ENCODE results near the gene NEMP1. TPM values are rescaled to one million over a fixed set of nuclear protein-coding genes. Genes with fewer than 3 reads are reported as not detected.

NEMP1 gene
- polyA plus RNA-seq, 1 donor (not counting 4 experiments of a cell fraction or from before 2014, with no cell fraction given) = 18.6 TPM

- Histone ChIP-seq H3K79me2 (ENCODE audit: control insufficient read depth, insufficient read depth, low read length) (no peaks in the 10 kb centered on the region), H4K20me1 (ENCODE audit: control insufficient read depth, extremely low read depth, insufficient read depth, low read length) (no peaks in the 10 kb centered on the region), H3K9ac (ENCODE audit: control insufficient read depth, extremely low read depth, insufficient read depth, low read length) (no peak overlapping the region), H3K9me3 (ENCODE audit: control insufficient read depth, low read depth, low read length) (no peaks in the 10 kb centered on the region), H3K4me3 (ENCODE audit: control insufficient read depth in 2 of 3, extremely low read depth in 1 of 3, insufficient read depth in 2 of 3, low read depth in 1 of 3, low read length in 3 of 3) (no peak overlapping the region), H3K27ac (ENCODE audit: control insufficient read depth, insufficient read depth, low read length) (no peak overlapping the region), H3K9me1 (ENCODE audit: control insufficient read depth, extremely low read depth, insufficient read depth, low read length) (no peaks in the 10 kb centered on the region), H3K27me3 (ENCODE audit: control insufficient read depth, extremely low read depth, insufficient read depth, low read length) (no peaks in the 10 kb centered on the region), H3K4me2 (ENCODE audit: control insufficient read depth, extremely low read depth, insufficient read depth, low read depth, low read length) (no peak overlapping the region), H3K4me1 (ENCODE audit: control insufficient read depth, extremely low read depth, insufficient read depth, low read length) (peaks cover 32% of the 10 kb centered on the region), H2AFZ (ENCODE audit: control insufficient read depth, low read length) (no peak overlapping the region), H3K36me3 (ENCODE audit: control insufficient read depth in 2 of 2, extremely low read depth in 1 of 2, insufficient read depth in 2 of 2, low read length in 2 of 2) (no peaks in the 10 kb centered on the region)
- dilution Hi-C loops (cut with MboI; ENCODE audit: extremely low pct_ligation_motif_present, low sequenced_read_pairs) = no loop called here
- no peak for TF ChIP-seq CTCF (optimal IDR thresholded peaks at IDR 0.05 in 1 of 3, IDR thresholded peaks at IDR 0.05 in 1 of 3, conservative IDR thresholded peaks at IDR 0.05 in 1 of 3; ENCODE audit: extremely low read depth in 1 of 3, insufficient read depth in 2 of 3, low read length in 3 of 3)
- TF ChIP-seq EZH2 (IDR thresholded peaks at IDR 0.05; ENCODE audit: low read length) = no peak
- DNase-seq (ENCODE audit: low read depth, low spot score) = no peak
- FAIRE-seq = no peak
Measured at GRCh38 chr12:57116580-57117281, 38.1 kb upstream of the NEMP1 start.

DNA sequence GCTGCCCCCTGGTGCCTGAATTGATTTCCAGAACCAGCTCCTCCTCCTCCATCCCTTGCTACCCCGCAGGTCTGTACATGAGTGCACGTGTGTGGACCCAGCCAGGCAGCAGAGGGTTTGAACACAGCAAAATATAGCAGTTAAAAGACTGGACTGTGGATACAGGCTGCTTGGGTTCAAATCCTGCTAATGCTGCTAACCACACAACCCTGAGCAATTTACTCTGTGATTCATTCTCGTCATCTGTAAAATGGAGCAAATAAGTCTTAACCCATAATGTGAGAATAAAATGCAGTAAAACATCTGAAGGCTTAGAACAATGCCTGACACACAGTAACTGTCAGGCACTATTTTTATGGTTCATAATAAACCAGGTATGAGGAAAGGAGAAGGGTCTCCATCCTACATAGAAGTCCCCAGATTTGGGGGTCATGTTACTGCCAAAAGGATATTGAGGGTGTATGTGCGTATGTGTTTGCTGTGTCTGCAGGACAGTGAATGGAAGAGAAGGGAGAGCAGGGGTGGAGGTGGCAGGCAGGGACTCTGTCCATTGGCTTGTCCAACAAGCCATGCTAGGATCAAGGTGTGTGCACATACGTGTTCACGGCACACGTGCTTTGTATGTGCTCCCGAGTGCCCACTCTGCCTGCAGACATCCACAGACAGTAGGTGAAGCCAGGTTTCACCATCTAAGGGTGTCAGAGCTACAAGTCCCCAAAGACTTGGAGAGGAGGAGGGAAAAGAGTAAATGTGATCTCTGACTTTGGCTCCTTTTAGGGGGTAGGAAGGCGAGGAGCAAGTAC lies 34.1 kb upstream of the NEMP1 start:
- H3K27ac ChIP-seq (ENCODE audit: control insufficient read depth, insufficient read depth, low read length) = peak overlapping the region; percentile 100
- peak; percentile 75 for FAIRE-seq
- TF ChIP-seq CTCF (optimal IDR thresholded peaks at IDR 0.05 in 1 of 3, IDR thresholded peaks at IDR 0.05 in 1 of 3, conservative IDR thresholded peaks at IDR 0.05 in 1 of 3; ENCODE audit: extremely low read depth in 1 of 3, insufficient read depth in 2 of 3, low read length in 3 of 3) = peak; percentile 82 to 89 (median 85)
- no peak for TF ChIP-seq EZH2 (IDR thresholded peaks at IDR 0.05; ENCODE audit: low read length)

More for the DNA sequence above, 34.1 kb upstream of the NEMP1 start:
- Histone ChIP-seq H4K20me1 (ENCODE audit: control insufficient read depth, extremely low read depth, insufficient read depth, low read length) (peaks cover 3% of the 10 kb centered on the region), H3K9ac (ENCODE audit: control insufficient read depth, extremely low read depth, insufficient read depth, low read length) (peak overlapping the region; percentile 100), H3K79me2 (ENCODE audit: control insufficient read depth, insufficient read depth, low read length) (peaks cover 22% of the 10 kb centered on the region), H3K36me3 (ENCODE audit: control insufficient read depth in 2 of 2, extremely low read depth in 1 of 2, insufficient read depth in 2 of 2, low read length in 2 of 2) (peaks cover under 1 to 7% of the 10 kb centered on the region in 2 experiments), H2AFZ (ENCODE audit: control insufficient read depth, low read length) (no peak overlapping the region), H3K9me1 (ENCODE audit: control insufficient read depth, extremely low read depth, insufficient read depth, low read length) (no peaks in the 10 kb centered on the region), H3K9me3 (ENCODE audit: control insufficient read depth, low read depth, low read length) (no peaks in the 10 kb centered on the region), H3K27me3 (ENCODE audit: control insufficient read depth, extremely low read depth, insufficient read depth, low read length) (no peaks in the 10 kb centered on the region), H3K4me2 (ENCODE audit: control insufficient read depth, extremely low read depth, insufficient read depth, low read depth, low read length) (peak overlapping the region; percentile 99), H3K4me3 (ENCODE audit: control insufficient read depth in 2 of 3, extremely low read depth in 1 of 3, insufficient read depth in 2 of 3, low read depth in 1 of 3, low read length in 3 of 3) (peak overlapping the region in 1 of 3 experiments; percentile 97), H3K4me1 (ENCODE audit: control insufficient read depth, extremely low read depth, insufficient read depth, low read length) (peaks cover 26% of the 10 kb centered on the region)
- DNase-seq (ENCODE audit: low read depth, low spot score) = no peak
- dilution Hi-C loops (cut with MboI; ENCODE audit: extremely low pct_ligation_motif_present, low sequenced_read_pairs) = no loop called here
